Panc1 (cell line): ENCODE results near the gene MACROD1. TPM values are rescaled to one million over a fixed set of nuclear protein-coding genes. Genes with fewer than 3 reads are reported as not detected.

ENCODE experiments used
- ATAC-seq: fragments of 200-7000 bp; cut with Tn5 transposase; 2 replicates; pipeline ENCODE4 v1.9.1; 2020; ENCODE audit warnings: mild to moderate bottlenecking, moderate library complexity
- BruUV-seq: library from RNA; stranded (reverse); fragments of 400-500 nt; replicated peaks from 2 replicates; lab custom pipeline; 2021; lab: Mats Ljungman, UMichigan
- CTCF ChIA-PET: fragments of 300-600 bp; sonication (Branson Sonifier 250); formaldehyde crosslinking; loops from one replicate; lab custom pipeline; 2022; ENCODE audit warnings: antibody characterized with exemption; lab: Charles Lee
- POLR2A ChIA-PET: fragments of 300-600 bp; sonication (Branson Sonifier 250); formaldehyde crosslinking; loops from one replicate; lab custom pipeline; 2022; ENCODE audit warnings: antibody characterized with exemption; lab: Charles Lee
- DNase-seq: peaks from one replicate; pipeline ENCODE4 v3.0.0-alpha.2; 2010; ENCODE audit warnings: low read depth, low spot score
- H3K27ac ChIP-seq: 2 replicates; pipeline ENCODE4 v1.5.1; 2011; ENCODE audit warnings: mild to moderate bottlenecking, low read length, inconsistent platforms
- H3K27me3 ChIP-seq: fragments of 200-500 bp; sonication (Bioruptor generic); 2 replicates; pipeline ENCODE4 v1.6.0; 2014; ENCODE audit warnings: low read length, inconsistent platforms; ENCODE audit not compliant: control insufficient read depth, insufficient read depth
- H3K36me3 ChIP-seq: fragments of 200-500 bp; sonication (Bioruptor generic); 2 replicates; pipeline ENCODE4 v1.5.1; 2014; ENCODE audit warnings: inconsistent platforms, mild to moderate bottlenecking, low read length, moderate library complexity; ENCODE audit not compliant: control insufficient read depth, insufficient read depth
- H3K4me1 ChIP-seq: 2 replicates; pipeline ENCODE4 v1.5.1; 2011; ENCODE audit warnings: inconsistent platforms, mild to moderate bottlenecking, low read length, moderate library complexity; ENCODE audit not compliant: control insufficient read depth, insufficient read depth
- H3K4me3 ChIP-seq, 2 experiments: 2 replicates each; pipeline ENCODE4 v1.5.1; 2011 to 2012; ENCODE audit warnings: low read depth in 2 of 2, low read length in 2 of 2, mild to moderate bottlenecking in 2 of 2, inconsistent platforms in 1 of 2, moderate library complexity in 1 of 2
- H3K9me3 ChIP-seq: fragments of 200-500 bp; sonication (Bioruptor generic); 2 replicates; pipeline ENCODE4 v1.5.1; 2014; ENCODE audit warnings: low read depth, mild to moderate bottlenecking, inconsistent platforms, low read length, moderate library complexity; ENCODE audit not compliant: control insufficient read depth, insufficient read depth
- CTCF ChIP-seq: fragments of 450-650 bp; IDR thresholded peaks from 2 replicates; pipeline ENCODE4 v1.5.1; 2017; ENCODE audit warnings: mild to moderate bottlenecking
- POLR2AphosphoS5 ChIP-seq: IDR thresholded peaks from 2 replicates; pipeline ENCODE4 v1.6.1; 2012; ENCODE audit warnings: mild to moderate bottlenecking, low read depth, low read length, moderate library complexity
- REST ChIP-seq, 2 experiments: IDR thresholded peaks; 2 replicates each; pipeline ENCODE4 v1.6.1; 2011 to 2012; ENCODE audit warnings: low read depth in 2 of 2, control low read depth in 1 of 2, low read length in 1 of 2, mild to moderate bottlenecking in 1 of 2, moderate library complexity in 1 of 2; ENCODE audit not compliant: insufficient read depth in 1 of 2
- SIN3A ChIP-seq: IDR thresholded peaks from 2 replicates; pipeline ENCODE4 v1.6.1; 2012; ENCODE audit warnings: low read depth, mild to moderate bottlenecking, low read length, moderate library complexity, borderline replicate concordance; ENCODE audit not compliant: insufficient read depth
- TCF7L2 ChIP-seq: IDR thresholded peaks from 2 replicates; pipeline ENCODE4 v1.6.1; 2011; ENCODE audit warnings: mild to moderate bottlenecking, low read depth, low read length, inconsistent platforms
- in situ Hi-C: cut with HindIII; loops from 2 replicates; pipeline ENCODE4 v1.10.0; 2016; ENCODE audit warnings: low sequenced_read_pairs, low pct_unique_long_range_greater_than_20kb
- intact Hi-C: fragments of 100-400 bp; cut with micrococcal nuclease; formaldehyde crosslinking; loops from one replicate; pipeline ENCODE4 v1.10.0; 2022; ENCODE audit not compliant: unreplicated experiment
- total RNA-seq: library from RNA; stranded (reverse); gene quantifications from one replicate; pipeline ENCODE4 v1.2.1, GENCODE V29; 2021; ENCODE audit not compliant: unreplicated experiment

Gene MACROD1
- total RNA-seq, 1 experiment from 2014 or later = 16.8 TPM

- H3K4me3 ChIP-seq = no peak overlapping the region
- no peak for DNase-seq
- no peaks in the 10 kb centered on the region; the same call in 1 of the 2 replicates for H3K4me1 ChIP-seq
- H3K9me3 ChIP-seq = no peaks in the 10 kb centered on the region
- H3K36me3 ChIP-seq = peaks cover 35% of the 10 kb centered on the region
- TF ChIP-seq REST (IDR thresholded peaks at IDR 0.05; ENCODE audit: insufficient read depth in 1 of 2, low read depth in 2 of 2, low read length in 1 of 2) (no peak), POLR2AphosphoS5 (peak; percentile 47), CTCF (peak; percentile 85; the same call in 1 of the 2 replicates), SIN3A (no peak), TCF7L2 (no peak)
- no TSS peak for BruUV-seq
- POLR2A ChIA-PET = interaction anchor here (0.6 to 0.7 kb wide), 4 partner anchors 45 to 94 kb away, joined by 3 to 9 read pairs (median 4); no protein-coding TSS in a partner anchor
- H3K27ac ChIP-seq = no peak overlapping the region
- intact Hi-C loops = no loop called here
- peak; percentile 44 for ATAC-seq
- H3K27me3 ChIP-seq = no peaks in the 10 kb centered on the region
- in situ Hi-C loops = no loop called here
- CTCF ChIA-PET = interaction anchor here (1.0 to 1.6 kb wide), 2 partner anchors 23 to 97 kb away, joined by 5 read pairs; no protein-coding TSS in a partner anchor
Measured at GRCh38 chr11:64204464-64204989, 38.6 kb upstream of the MACROD1 start.

GRCh38 chr11:64204080-64204440 lies 38.1 kb upstream of the MACROD1 start:
- intact Hi-C loops = no loop called here
- Histone ChIP-seq H3K4me1 (no peaks in the 10 kb centered on the region; the same call in 1 of the 2 replicates), H3K4me3 (no peak overlapping the region), H3K27ac (no peak overlapping the region), H3K9me3 (no peaks in the 10 kb centered on the region), H3K27me3 (no peaks in the 10 kb centered on the region), H3K36me3 (peaks cover 35% of the 10 kb centered on the region)
- ATAC-seq (no peak), DNase-seq (no peak)
- ChIA-PET CTCF (interaction anchor here (0.5 to 1.6 kb wide), 3 partner anchors 23 to 770 kb away, joined by 4 to 5 read pairs (median 5); no protein-coding TSS in a partner anchor), POLR2A (interaction anchor here (0.7 kb wide), 2 partner anchors 45 to 49 kb away, joined by 4 to 5 read pairs; no protein-coding TSS in a partner anchor)
- in situ Hi-C loops = no loop called here
- BruUV-seq = TSS peak; percentile 93
- TF ChIP-seq TCF7L2 (no peak), CTCF (no peak), REST (IDR thresholded peaks at IDR 0.05; ENCODE audit: insufficient read depth in 1 of 2, low read depth in 2 of 2, low read length in 1 of 2) (no peak)
